Measurements from ENCODE around the gene KLHL28.
"Not testable (repeated sequence)": the region's sequence is repeated elsewhere in the genome, so short reads cannot be mapped to it uniquely, and the experiment has no call there.

The KLHL28 gene

GRCh38 chr14:44896275-44897040 is 65.3 kb downstream of the KLHL28 start:
- no peak for DNase-seq

DNA sequence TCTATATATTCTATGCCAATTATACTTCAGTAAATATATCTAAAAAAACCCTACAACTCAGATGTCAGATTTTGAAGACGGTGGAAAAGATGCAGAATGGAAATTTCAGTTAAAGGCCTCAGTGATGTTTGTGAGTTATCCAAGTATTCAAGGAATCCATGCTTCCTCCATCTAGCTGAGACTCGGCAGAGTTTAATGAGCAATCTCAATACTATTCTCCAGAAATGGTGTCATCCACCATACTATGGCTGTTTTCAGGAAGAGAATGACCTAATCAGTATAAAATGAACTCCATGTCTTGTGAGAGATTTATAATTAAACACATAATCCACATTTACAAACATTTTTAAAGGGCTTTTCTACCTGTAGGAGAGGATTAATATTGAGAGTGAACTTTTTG is 66.0 kb downstream of the KLHL28 start:
- DNase-seq, result peak; percentile 91

- DNase-seq, result no peak
Measured at GRCh38 chr14:44893535-44893934, 68.2 kb downstream of the KLHL28 start.

DNA sequence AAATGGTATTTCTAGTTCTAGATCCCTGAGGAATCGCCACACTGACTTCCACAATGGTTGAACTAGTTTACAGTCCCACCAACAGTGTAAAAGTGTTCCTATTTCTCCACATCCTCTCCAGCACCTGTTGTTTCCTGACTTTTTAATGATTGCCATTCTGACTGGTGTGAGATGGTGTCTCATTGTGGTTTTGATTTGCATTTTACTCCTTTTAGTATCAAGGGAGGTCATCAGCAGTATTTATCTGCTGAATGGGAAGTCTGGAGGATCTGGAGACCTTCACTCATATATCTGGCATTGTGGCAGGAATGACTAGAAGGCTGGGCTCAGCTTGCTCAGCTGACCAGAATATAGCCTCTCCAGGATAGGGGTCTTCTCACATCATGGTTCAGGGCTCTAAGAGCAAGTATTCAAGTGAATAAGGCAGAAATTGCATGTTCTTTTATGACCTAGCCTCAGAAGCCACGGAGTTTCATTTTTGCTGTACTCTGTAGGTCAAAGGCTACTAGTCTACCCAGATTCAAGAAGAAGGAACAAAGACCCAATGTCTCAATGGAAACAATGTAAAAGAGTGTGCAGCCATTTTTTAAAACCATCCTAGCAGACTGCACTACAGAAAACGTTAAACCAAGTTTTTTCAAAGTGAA is 69.9 kb downstream of the KLHL28 start:
- DNase-seq, result not testable (repeated sequence)

- no peak for DNase-seq
Measured at GRCh38 chr14:44889595-44890471, 71.9 kb downstream of the KLHL28 start.

DNA sequence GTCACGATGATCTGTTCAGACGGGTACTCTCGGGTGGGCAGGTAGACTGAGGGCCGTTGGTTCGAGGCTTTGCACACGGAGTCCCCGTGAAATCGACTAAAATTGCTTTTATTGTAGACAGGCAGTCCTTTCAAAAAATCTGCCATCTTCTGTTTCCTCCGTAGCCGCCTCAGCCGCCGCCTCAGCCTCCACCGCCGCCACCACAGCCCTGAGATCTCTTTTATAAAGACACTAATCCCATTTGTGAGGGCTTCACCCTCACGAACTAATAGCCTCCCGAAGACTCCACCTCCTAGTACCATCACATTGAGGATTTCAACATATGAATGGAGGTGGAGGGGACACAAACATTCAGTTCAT is 74.2 kb downstream of the KLHL28 start:
- no peak for DNase-seq

DNA sequence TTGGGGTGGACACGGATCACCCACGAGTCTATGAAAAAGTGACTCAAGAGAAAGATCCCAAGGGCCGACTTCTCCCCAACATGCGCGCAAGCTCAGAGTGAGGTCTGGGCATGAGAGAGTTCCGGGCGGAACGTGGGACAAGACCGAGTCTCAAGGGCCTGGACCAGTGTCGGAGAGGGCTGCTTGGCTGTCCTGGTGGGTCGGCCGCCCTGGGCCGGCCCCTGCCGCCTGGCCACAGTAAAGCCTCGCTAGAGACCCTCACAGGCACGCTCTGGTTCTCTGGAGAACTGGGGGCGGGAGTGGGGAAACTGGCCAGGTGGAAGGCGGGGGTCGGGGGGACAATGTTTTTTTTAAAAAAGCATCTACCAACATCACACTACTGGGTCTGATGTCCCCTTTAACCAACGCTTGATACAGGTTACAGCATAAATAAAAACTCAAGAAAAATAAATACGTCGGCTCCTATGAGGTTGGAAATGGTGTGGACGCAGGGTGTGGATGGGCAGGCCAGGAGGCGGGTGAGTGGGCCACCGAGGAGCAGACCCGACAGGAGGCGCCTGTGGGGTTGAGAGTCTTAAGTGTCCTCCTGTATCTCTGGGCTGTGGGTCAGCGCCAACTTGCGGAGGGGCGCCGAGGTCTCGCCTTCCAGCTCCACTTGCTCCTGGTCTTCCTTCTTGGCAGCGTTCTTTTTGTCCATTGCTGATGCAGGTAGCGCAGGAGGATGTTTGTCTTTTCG is 74.7 kb downstream of the KLHL28 start:
- no peak for DNase-seq

DNA sequence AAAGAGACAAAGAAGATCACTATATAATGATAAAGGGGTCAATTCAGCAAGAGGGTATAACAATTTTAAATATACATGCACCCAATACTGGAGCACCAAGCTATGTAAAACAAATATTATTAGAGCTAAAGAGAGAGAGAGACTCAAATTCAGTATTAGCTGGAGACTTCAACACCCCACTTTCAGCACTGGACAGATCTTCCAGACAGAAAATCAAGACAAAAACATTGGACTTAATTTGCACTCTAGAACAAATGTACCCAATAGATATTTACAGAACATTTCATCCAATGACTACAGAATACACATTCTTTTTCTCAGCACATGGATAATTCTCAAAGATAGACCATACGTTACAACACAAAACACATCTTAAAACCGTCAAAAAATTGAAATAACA is 81.0 kb downstream of the KLHL28 start:
- no peak for DNase-seq
